Thyroid gland (tissue), 4 donors: ENCODE data around the gene SOX30.

ENCODE experiments used
- CTCF ChIP-seq, 6 experiments: fragments of 200-600 bp in 3 of 6; fragments of 450-650 bp in 3 of 6; sonication (generic) in 3 of 6; IDR thresholded peaks; one replicate each; pipeline ENCODE4 v1.5.1; 2016 to 2019; ENCODE audit warnings: antibody characterized with exemption in 6 of 6, mild to moderate bottlenecking in 2 of 6, inconsistent platforms in 1 of 6, moderate library complexity in 1 of 6
- POLR2A ChIP-seq, 2 donors: fragments of 450-650 bp; IDR thresholded peaks; one replicate each; pipeline ENCODE4 v1.6.1; 2017; ENCODE audit warnings: antibody characterized with exemption in 2 of 2, mild to moderate bottlenecking in 2 of 2, moderate library complexity in 1 of 2

GRCh38 chr5:157648275-157648990 lies 3.8 kb downstream of the SOX30 start:
- TF ChIP-seq CTCF (IDR thresholded peaks at IDR 0.05), result no peak
- TF ChIP-seq POLR2A (IDR thresholded peaks at IDR 0.05), result no peak
